Panc1 (cell line): Measurements from ENCODE around the gene TMC3. TPM values are rescaled to one million over a fixed set of nuclear protein-coding genes. Genes with fewer than 3 reads are reported as not detected.

Experiments used
- ATAC-seq: fragments of 200-7000 bp; cut with Tn5 transposase; 2 replicates; pipeline ENCODE4 v1.9.1; 2020; ENCODE audit warnings: mild to moderate bottlenecking, moderate library complexity
- BruUV-seq: library from RNA; stranded (reverse); fragments of 400-500 nt; replicated peaks from 2 replicates; lab custom pipeline; 2021; lab: Mats Ljungman, UMichigan
- CTCF ChIA-PET: fragments of 300-600 bp; sonication (Branson Sonifier 250); formaldehyde crosslinking; loops from one replicate; lab custom pipeline; 2022; ENCODE audit warnings: antibody characterized with exemption; lab: Charles Lee
- POLR2A ChIA-PET: fragments of 300-600 bp; sonication (Branson Sonifier 250); formaldehyde crosslinking; loops from one replicate; lab custom pipeline; 2022; ENCODE audit warnings: antibody characterized with exemption; lab: Charles Lee
- DNase-seq: peaks from one replicate; pipeline ENCODE4 v3.0.0-alpha.2; 2010; ENCODE audit warnings: low read depth, low spot score
- H3K27ac ChIP-seq: 2 replicates; pipeline ENCODE4 v1.5.1; 2011; ENCODE audit warnings: mild to moderate bottlenecking, low read length, inconsistent platforms
- H3K27me3 ChIP-seq: fragments of 200-500 bp; sonication (Bioruptor generic); 2 replicates; pipeline ENCODE4 v1.6.0; 2014; ENCODE audit warnings: low read length, inconsistent platforms; ENCODE audit not compliant: control insufficient read depth, insufficient read depth
- H3K36me3 ChIP-seq: fragments of 200-500 bp; sonication (Bioruptor generic); 2 replicates; pipeline ENCODE4 v1.5.1; 2014; ENCODE audit warnings: inconsistent platforms, mild to moderate bottlenecking, low read length, moderate library complexity; ENCODE audit not compliant: control insufficient read depth, insufficient read depth
- H3K4me1 ChIP-seq: 2 replicates; pipeline ENCODE4 v1.5.1; 2011; ENCODE audit warnings: inconsistent platforms, mild to moderate bottlenecking, low read length, moderate library complexity; ENCODE audit not compliant: control insufficient read depth, insufficient read depth
- H3K4me3 ChIP-seq, 2 experiments: 2 replicates each; pipeline ENCODE4 v1.5.1; 2011 to 2012; ENCODE audit warnings: low read depth in 2 of 2, low read length in 2 of 2, mild to moderate bottlenecking in 2 of 2, inconsistent platforms in 1 of 2, moderate library complexity in 1 of 2
- H3K9me3 ChIP-seq: fragments of 200-500 bp; sonication (Bioruptor generic); 2 replicates; pipeline ENCODE4 v1.5.1; 2014; ENCODE audit warnings: low read depth, mild to moderate bottlenecking, inconsistent platforms, low read length, moderate library complexity; ENCODE audit not compliant: control insufficient read depth, insufficient read depth
- CTCF ChIP-seq: fragments of 450-650 bp; IDR thresholded peaks from 2 replicates; pipeline ENCODE4 v1.5.1; 2017; ENCODE audit warnings: mild to moderate bottlenecking
- POLR2AphosphoS5 ChIP-seq: IDR thresholded peaks from 2 replicates; pipeline ENCODE4 v1.6.1; 2012; ENCODE audit warnings: mild to moderate bottlenecking, low read depth, low read length, moderate library complexity
- REST ChIP-seq, 2 experiments: IDR thresholded peaks; 2 replicates each; pipeline ENCODE4 v1.6.1; 2011 to 2012; ENCODE audit warnings: low read depth in 2 of 2, control low read depth in 1 of 2, low read length in 1 of 2, mild to moderate bottlenecking in 1 of 2, moderate library complexity in 1 of 2; ENCODE audit not compliant: insufficient read depth in 1 of 2
- SIN3A ChIP-seq: IDR thresholded peaks from 2 replicates; pipeline ENCODE4 v1.6.1; 2012; ENCODE audit warnings: low read depth, mild to moderate bottlenecking, low read length, moderate library complexity, borderline replicate concordance; ENCODE audit not compliant: insufficient read depth
- TCF7L2 ChIP-seq: IDR thresholded peaks from 2 replicates; pipeline ENCODE4 v1.6.1; 2011; ENCODE audit warnings: mild to moderate bottlenecking, low read depth, low read length, inconsistent platforms
- in situ Hi-C: cut with HindIII; loops from 2 replicates; pipeline ENCODE4 v1.10.0; 2016; ENCODE audit warnings: low sequenced_read_pairs, low pct_unique_long_range_greater_than_20kb
- intact Hi-C: fragments of 100-400 bp; cut with micrococcal nuclease; formaldehyde crosslinking; loops from one replicate; pipeline ENCODE4 v1.10.0; 2022; ENCODE audit not compliant: unreplicated experiment
- total RNA-seq: library from RNA; stranded (reverse); gene quantifications from one replicate; pipeline ENCODE4 v1.2.1, GENCODE V29; 2021; ENCODE audit not compliant: unreplicated experiment

The TMC3 gene
- total RNA-seq, 1 experiment from 2014 or later, result not detected

GRCh38 chr15:81298611-81299010, 75.4 kb downstream of the TMC3 start:
- CTCF ChIA-PET, result no interaction called here
- in situ Hi-C loops, result no loop called here
- no peak overlapping the region for H3K4me3 ChIP-seq
- POLR2A ChIA-PET, result no interaction called here
- BruUV-seq, result no TSS peak
- peaks cover 4% of the 10 kb centered on the region; the same call in 1 of the 2 replicates for H3K27me3 ChIP-seq
- ATAC-seq (no peak), DNase-seq (no peak)
- no peaks in the 10 kb centered on the region for H3K36me3 ChIP-seq
- no peaks in the 10 kb centered on the region for H3K9me3 ChIP-seq
- intact Hi-C loops, result no loop called here
- H3K4me1 ChIP-seq, result no peaks in the 10 kb centered on the region
- TF ChIP-seq SIN3A (no peak), TCF7L2 (no peak), REST (IDR thresholded peaks at IDR 0.05; ENCODE audit: insufficient read depth in 1 of 2, low read depth in 2 of 2, low read length in 1 of 2) (no peak), POLR2AphosphoS5 (no peak), CTCF (no peak)
- H3K27ac ChIP-seq, result no peak overlapping the region

GRCh38 chr15:81297603-81298575, 76.1 kb downstream of the TMC3 start:
- POLR2A ChIA-PET, result no interaction called here
- Histone ChIP-seq H3K27me3 (peaks cover 4% of the 10 kb centered on the region; the same call in 1 of the 2 replicates), H3K4me1 (no peaks in the 10 kb centered on the region), H3K36me3 (no peaks in the 10 kb centered on the region), H3K4me3 (no peak overlapping the region), H3K9me3 (no peaks in the 10 kb centered on the region), H3K27ac (no peak overlapping the region)
- ATAC-seq, result no peak
- CTCF ChIA-PET, result no interaction called here
- in situ Hi-C loops (no loop called here), intact Hi-C loops (no loop called here)
- no peak for DNase-seq
- BruUV-seq, result no TSS peak
- no peak for TF ChIP-seq SIN3A
- TF ChIP-seq REST (IDR thresholded peaks at IDR 0.05; ENCODE audit: insufficient read depth in 1 of 2, low read depth in 2 of 2, low read length in 1 of 2), result no peak
- TF ChIP-seq POLR2AphosphoS5, result no peak
- no peak for TF ChIP-seq TCF7L2
- no peak for TF ChIP-seq CTCF
